Trophoblast cell (in vitro differentiated cells and primary cell): ENCODE data around the gene OR2T27.
"Not testable (repeated sequence)": the region's sequence is repeated elsewhere in the genome, so short reads cannot be mapped to it uniquely, and the experiment has no call there.

Experiments
- DNase-seq, 2 donors: peaks; one replicate each; pipeline ENCODE4 v3.0.0-alpha.2; 2016
- H2AFZ ChIP-seq: 2 replicates; pipeline ENCODE4 v1.6.1; 2013; ENCODE audit warnings: low read length, moderate library complexity, mild to moderate bottlenecking; ENCODE audit not compliant: insufficient read depth, poor library complexity
- H2AK5ac ChIP-seq: 2 replicates; pipeline ENCODE4 v1.6.1; 2013; ENCODE audit warnings: mild to moderate bottlenecking, low read length
- H2BK120ac ChIP-seq: 2 replicates; pipeline ENCODE4 v1.6.1; 2013; ENCODE audit warnings: low read length, mild to moderate bottlenecking, moderate library complexity; ENCODE audit not compliant: insufficient read depth, poor library complexity
- H2BK12ac ChIP-seq: 2 replicates; pipeline ENCODE4 v1.6.1; 2013; ENCODE audit warnings: mild to moderate bottlenecking, low read length, moderate library complexity
- H2BK5ac ChIP-seq: 2 replicates; pipeline ENCODE4 v1.6.1; 2013; ENCODE audit warnings: low read length, low read depth, moderate library complexity, mild to moderate bottlenecking; ENCODE audit not compliant: poor library complexity
- H3K14ac ChIP-seq: 2 replicates; pipeline ENCODE4 v1.6.1; 2013; ENCODE audit warnings: mild to moderate bottlenecking, low read length
- H3K18ac ChIP-seq: 2 replicates; pipeline ENCODE4 v1.6.1; 2013; ENCODE audit warnings: mild to moderate bottlenecking, low read length
- H3K23ac ChIP-seq: 2 replicates; pipeline ENCODE4 v1.6.1; 2013; ENCODE audit warnings: low read length
- H3K27ac ChIP-seq: 2 replicates; pipeline ENCODE4 v1.5.1; 2013; ENCODE audit warnings: low read depth, mild to moderate bottlenecking, inconsistent platforms, low read length, moderate library complexity
- H3K27me3 ChIP-seq: 2 replicates; pipeline ENCODE4 v1.6.1; 2013; ENCODE audit warnings: inconsistent platforms, mild to moderate bottlenecking, low read length, moderate library complexity; ENCODE audit not compliant: insufficient read depth
- H3K36me3 ChIP-seq, 2 experiments: 1 replicate in 1 of 2; 2 replicates in 1 of 2; pipeline ENCODE4 v1.6.1; 2013; ENCODE audit warnings: low read length in 2 of 2, mild to moderate bottlenecking in 2 of 2, moderate library complexity in 1 of 2; ENCODE audit not compliant: insufficient read depth in 2 of 2, control insufficient read depth in 1 of 2
- H3K4ac ChIP-seq: 2 replicates; pipeline ENCODE4 v1.6.1; 2013; ENCODE audit warnings: low read depth, mild to moderate bottlenecking, low read length, moderate library complexity
- H3K4me1 ChIP-seq, 2 experiments: 1 replicate in 1 of 2; 2 replicates in 1 of 2; pipeline ENCODE4 v1.6.1; 2013; ENCODE audit warnings: low read length in 2 of 2, mild to moderate bottlenecking in 2 of 2, moderate library complexity in 1 of 2; ENCODE audit not compliant: insufficient read depth in 2 of 2, control insufficient read depth in 1 of 2
- H3K4me2 ChIP-seq: 2 replicates; pipeline ENCODE4 v1.6.1; 2013; ENCODE audit warnings: inconsistent platforms, mild to moderate bottlenecking, low read length, moderate library complexity
- H3K4me3 ChIP-seq: 2 replicates; pipeline ENCODE4 v1.5.1; 2013; ENCODE audit warnings: mild to moderate bottlenecking, low read depth, low read length, inconsistent platforms
- H3K79me1 ChIP-seq: one replicate; pipeline ENCODE4 v1.6.1; 2013; ENCODE audit warnings: low read length
- H3K79me2 ChIP-seq: 2 replicates; pipeline ENCODE4 v1.6.1; 2013; ENCODE audit warnings: low read length, mild to moderate bottlenecking; ENCODE audit not compliant: control insufficient read depth, insufficient read depth, poor library complexity
- H3K9ac ChIP-seq: 2 replicates; pipeline ENCODE4 v1.6.1; 2013; ENCODE audit warnings: mild to moderate bottlenecking, low read length
- H3K9me3 ChIP-seq: 2 replicates; pipeline ENCODE4 v1.6.1; 2013; ENCODE audit warnings: low read depth, mild to moderate bottlenecking, control low read depth, inconsistent platforms, low read length; ENCODE audit not compliant: insufficient read depth
- H4K12ac ChIP-seq: 2 replicates; pipeline ENCODE4 v1.6.1; 2013; ENCODE audit warnings: low read depth, mild to moderate bottlenecking, low read length, moderate library complexity
- H4K8ac ChIP-seq: 2 replicates; pipeline ENCODE4 v1.6.1; 2013; ENCODE audit warnings: low read depth, mild to moderate bottlenecking, low read length, moderate library complexity
- H4K91ac ChIP-seq: one replicate; pipeline ENCODE4 v1.6.1; 2013; ENCODE audit warnings: low read depth, mild to moderate bottlenecking, low read length, moderate library complexity
- WGBS: extraction: QIAGEN DNeasy Blood & Tissue Kit; methylation state at CpG from one replicate; pipeline ENCODE4 v1.1.7; 2013; ENCODE audit warnings: missing lambda C conversion rate; ENCODE audit not compliant: insufficient read length, insufficient coverage; ENCODE audit errors: extremely low coverage; 5-methylcytosine and 5-hydroxymethylcytosine counted together

OR2T27 gene

GRCh38 chr1:248640906-248641305 lies 14.4 kb downstream of the OR2T27 start:
- not testable (repeated sequence) for H3K36me3 ChIP-seq, H2BK5ac ChIP-seq, DNase-seq, H3K27me3 ChIP-seq, H3K4ac ChIP-seq, H4K8ac ChIP-seq, H3K79me1 ChIP-seq, H2AK5ac ChIP-seq, H2BK120ac ChIP-seq, H3K9ac ChIP-seq, H4K91ac ChIP-seq, H3K4me1 ChIP-seq, H3K18ac ChIP-seq, H3K4me2 ChIP-seq, H3K27ac ChIP-seq, H3K4me3 ChIP-seq, H3K9me3 ChIP-seq, H3K14ac ChIP-seq, H3K23ac ChIP-seq, H2BK12ac ChIP-seq, H2AFZ ChIP-seq, H3K79me2 ChIP-seq, H4K12ac ChIP-seq
- WGBS = no CpG with 5 or more reads among the region's 3 CpGs

DNA sequence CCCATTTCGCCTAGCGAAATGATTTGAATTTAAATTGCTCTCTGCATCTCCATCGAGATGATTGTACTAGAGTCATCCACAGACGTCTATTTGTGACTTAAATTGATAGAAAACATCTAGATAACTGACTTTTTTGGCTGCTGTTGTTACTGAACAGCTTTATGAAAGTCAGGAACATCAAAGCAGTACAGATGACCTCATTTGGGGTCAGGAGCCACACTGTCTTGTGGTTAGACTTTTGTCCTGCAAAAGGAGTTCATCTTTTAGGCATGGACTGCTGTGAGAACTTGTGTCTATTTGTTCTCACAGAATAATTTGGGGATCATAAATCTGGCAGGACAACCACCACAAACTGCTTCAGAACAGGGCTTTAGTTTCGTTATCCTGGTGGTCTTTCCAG lies 15.7 kb downstream of the OR2T27 start:
- WGBS = no CpG with 5 or more reads among the region's 5 CpGs

GRCh38 chr1:248636612-248637011 lies 18.7 kb downstream of the OR2T27 start:
- not testable (repeated sequence) for H3K4ac ChIP-seq, H3K79me2 ChIP-seq, H2AK5ac ChIP-seq, H4K91ac ChIP-seq, H3K4me3 ChIP-seq, H3K18ac ChIP-seq, H3K27ac ChIP-seq, H3K36me3 ChIP-seq, H2BK12ac ChIP-seq, DNase-seq, H3K14ac ChIP-seq, H4K12ac ChIP-seq, H3K4me1 ChIP-seq, H2BK5ac ChIP-seq, H2BK120ac ChIP-seq, H3K4me2 ChIP-seq, H4K8ac ChIP-seq, H3K23ac ChIP-seq, H3K9ac ChIP-seq, H3K9me3 ChIP-seq, H3K27me3 ChIP-seq, H3K79me1 ChIP-seq, H2AFZ ChIP-seq
- WGBS = no CpG with 5 or more reads among the region's 5 CpGs

More for the DNA sequence above, 15.7 kb downstream of the OR2T27 start:
- not testable (repeated sequence) for H3K27ac ChIP-seq, H3K9me3 ChIP-seq, H2BK5ac ChIP-seq, H2BK120ac ChIP-seq, H3K79me2 ChIP-seq, DNase-seq, H2BK12ac ChIP-seq, H2AK5ac ChIP-seq, H3K79me1 ChIP-seq, H3K23ac ChIP-seq, H3K18ac ChIP-seq, H3K4me1 ChIP-seq, H3K36me3 ChIP-seq, H3K4me3 ChIP-seq, H3K4ac ChIP-seq, H3K4me2 ChIP-seq, H2AFZ ChIP-seq, H3K27me3 ChIP-seq, H4K91ac ChIP-seq, H3K14ac ChIP-seq, H3K9ac ChIP-seq, H4K8ac ChIP-seq, H4K12ac ChIP-seq

DNA sequence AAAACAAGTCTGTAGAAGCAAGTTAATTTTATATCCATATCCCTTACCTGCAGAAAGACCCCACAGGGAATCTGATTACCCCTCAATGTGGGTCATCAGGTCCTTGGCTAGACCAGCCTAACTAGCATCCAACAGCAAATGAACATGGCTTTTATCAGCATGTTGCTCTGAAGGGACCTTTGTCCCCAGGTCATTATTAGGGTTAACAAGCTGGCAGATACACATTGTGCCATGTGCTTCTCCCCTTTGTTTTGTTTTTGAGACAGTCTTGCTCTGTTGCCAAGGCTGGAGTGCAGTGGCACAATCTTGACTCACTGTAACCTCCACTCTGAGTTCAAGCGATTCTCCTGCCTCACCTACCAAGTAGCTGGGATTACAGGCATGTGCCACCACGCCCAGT lies 20.3 kb downstream of the OR2T27 start, which contains the start of gene OR2T11:
Gene OR2T11, minus strand, starts transcription at position 101 of the 400 bp plus-strand sequence. CDS start 7,963 bp downstream, outside the sequence.
- not testable (repeated sequence) for H3K27ac ChIP-seq, H3K4me1 ChIP-seq, H2BK5ac ChIP-seq, H3K4me3 ChIP-seq, H4K8ac ChIP-seq, H2BK120ac ChIP-seq, H3K36me3 ChIP-seq, H3K79me1 ChIP-seq, H2BK12ac ChIP-seq, H4K12ac ChIP-seq, H3K23ac ChIP-seq, H4K91ac ChIP-seq, H2AK5ac ChIP-seq, H3K4me2 ChIP-seq, H3K4ac ChIP-seq, H2AFZ ChIP-seq, DNase-seq, H3K18ac ChIP-seq, H3K14ac ChIP-seq, H3K79me2 ChIP-seq, H3K9me3 ChIP-seq, H3K27me3 ChIP-seq, H3K9ac ChIP-seq
- no CpG with 5 or more reads among the region's 2 CpGs for WGBS
